ENCODE measurements around the gene GAST.
A peak's percentile ranks its signal among the peaks of the same experiment; 100 is the strongest.

The GAST gene

GRCh38 chr17:41687828-41688640, 24.1 kb upstream of the GAST start:
- TF ChIP-seq TAF1 (IDR thresholded peaks at IDR 0.05; ENCODE audit: borderline replicate concordance, low read depth, low read length) = no peak
- TF ChIP-seq POLR2AphosphoS5 (IDR thresholded peaks at IDR 0.05; ENCODE audit: low read depth, low read length) = no peak
- no peak for TF ChIP-seq POLR2A (IDR thresholded peaks at IDR 0.05; ENCODE audit: low read depth, low read length)
- no peak for FAIRE-seq

GRCh38 chr17:41688641-41689496, 23.3 kb upstream of the GAST start, which contains the start of gene EIF1:
Gene EIF1, plus strand, starts transcription at chr17:41688885. Its CDS starts 154 bp downstream, at chr17:41689039.
- DNase-seq (ENCODE audit: insufficient read length) = peak; percentile 92
- peak; percentile 98 for TF ChIP-seq POLR2A (IDR thresholded peaks at IDR 0.05; ENCODE audit: low read depth, low read length)
- peak; percentile 99 for TF ChIP-seq POLR2AphosphoS5 (IDR thresholded peaks at IDR 0.05; ENCODE audit: low read depth, low read length)
- TF ChIP-seq TAF1 (IDR thresholded peaks at IDR 0.05; ENCODE audit: borderline replicate concordance, low read depth, low read length) = peak; percentile 95
- peak; percentile 99 for FAIRE-seq

More at GRCh38 chr17:41687828-41688640, 24.1 kb upstream of the GAST start:
- no peak for DNase-seq (ENCODE audit: insufficient read length)

DNA sequence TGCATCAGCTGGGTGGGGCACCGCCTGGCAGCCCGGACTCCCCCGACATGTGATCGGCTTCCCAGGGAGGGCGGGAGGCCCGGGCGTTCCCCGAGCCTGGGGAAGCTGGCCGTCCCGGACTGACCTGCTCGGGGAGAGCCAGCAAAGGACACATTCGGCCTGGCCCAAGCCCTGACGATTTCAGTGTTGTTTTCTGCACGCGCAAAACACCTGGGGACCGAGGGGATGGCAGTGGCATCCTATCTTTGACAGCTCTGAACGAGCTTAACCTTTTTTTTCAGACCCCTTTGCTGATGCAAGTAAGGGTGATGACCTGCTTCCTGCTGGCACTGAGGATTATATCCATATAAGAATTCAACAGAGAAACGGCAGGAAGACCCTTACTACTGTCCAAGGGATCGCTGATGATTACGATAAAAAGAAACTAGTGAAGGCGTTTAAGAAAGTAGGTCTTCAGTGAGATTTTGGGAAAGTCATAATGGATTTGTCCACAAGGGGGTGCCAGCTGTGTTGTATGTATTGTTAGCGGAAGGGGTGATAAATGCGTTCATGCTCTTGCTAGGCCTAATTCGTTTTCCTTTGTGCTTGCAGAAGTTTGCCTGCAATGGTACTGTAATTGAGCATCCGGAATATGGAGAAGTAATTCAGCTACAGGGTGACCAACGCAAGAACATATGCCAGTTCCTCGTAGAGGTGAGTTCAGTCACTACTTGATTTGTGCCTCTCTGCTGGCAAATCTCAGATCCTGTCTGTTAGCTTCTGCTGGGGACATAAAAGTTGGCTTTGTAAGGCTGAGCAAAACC, 22.4 kb upstream of the GAST start:
- TF ChIP-seq POLR2A (IDR thresholded peaks at IDR 0.05; ENCODE audit: low read depth, low read length) (no peak), TAF1 (IDR thresholded peaks at IDR 0.05; ENCODE audit: borderline replicate concordance, low read depth, low read length) (no peak), POLR2AphosphoS5 (IDR thresholded peaks at IDR 0.05; ENCODE audit: low read depth, low read length) (no peak)
- no peak for DNase-seq (ENCODE audit: insufficient read length)
- peak; percentile 50 for FAIRE-seq

- TF ChIP-seq POLR2AphosphoS5 (IDR thresholded peaks at IDR 0.05; ENCODE audit: low read depth, low read length) = no peak
- TF ChIP-seq TAF1 (IDR thresholded peaks at IDR 0.05; ENCODE audit: borderline replicate concordance, low read depth, low read length) = no peak
- no peak for TF ChIP-seq POLR2A (IDR thresholded peaks at IDR 0.05; ENCODE audit: low read depth, low read length)
- no peak for FAIRE-seq
- DNase-seq (ENCODE audit: insufficient read length) = no peak
Observed at GRCh38 chr17:41690497-41690896, 21.6 kb upstream of the GAST start.

DNA sequence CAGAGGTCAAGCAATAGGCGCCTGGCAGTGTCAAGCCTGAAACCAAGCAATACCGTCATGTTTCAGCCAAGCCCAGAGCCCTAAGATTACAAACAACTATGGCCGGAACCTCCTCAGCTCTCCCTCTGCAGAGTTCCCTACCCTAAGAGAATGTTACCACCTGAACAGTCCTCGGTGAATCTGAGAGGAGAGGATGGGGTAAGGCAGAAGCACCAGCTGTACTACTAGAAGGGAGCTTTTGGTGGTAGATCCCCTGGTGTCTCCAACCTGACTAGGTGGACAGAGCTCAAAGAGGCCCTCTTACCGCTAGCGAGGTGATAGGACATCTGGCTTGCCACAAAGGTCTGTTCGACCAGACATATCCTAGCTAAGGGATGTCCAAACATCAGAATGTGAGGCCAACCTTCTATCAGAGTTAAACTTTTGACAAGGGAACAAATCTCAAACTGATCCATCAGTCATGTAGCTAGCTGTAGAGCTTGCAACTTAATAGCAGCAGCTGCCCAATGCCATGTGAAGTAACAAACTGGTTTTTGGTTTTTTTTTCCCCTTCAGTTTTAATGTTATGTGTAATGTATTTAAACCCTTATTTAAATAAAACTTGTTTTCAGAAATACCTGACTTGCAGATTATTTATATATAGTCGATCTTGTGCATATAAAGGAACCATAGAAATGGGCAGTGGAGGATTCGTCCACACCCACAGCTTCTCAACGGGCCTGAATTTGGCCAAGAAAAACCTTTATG, 20.9 kb upstream of the GAST start:
- peak; percentile 65 for TF ChIP-seq POLR2A (IDR thresholded peaks at IDR 0.05; ENCODE audit: low read depth, low read length)
- peak; percentile 78; the same call in 1 of the 2 replicates for TF ChIP-seq POLR2AphosphoS5 (IDR thresholded peaks at IDR 0.05; ENCODE audit: low read depth, low read length)
- TF ChIP-seq TAF1 (IDR thresholded peaks at IDR 0.05; ENCODE audit: borderline replicate concordance, low read depth, low read length) = no peak
- FAIRE-seq = no peak

DNA sequence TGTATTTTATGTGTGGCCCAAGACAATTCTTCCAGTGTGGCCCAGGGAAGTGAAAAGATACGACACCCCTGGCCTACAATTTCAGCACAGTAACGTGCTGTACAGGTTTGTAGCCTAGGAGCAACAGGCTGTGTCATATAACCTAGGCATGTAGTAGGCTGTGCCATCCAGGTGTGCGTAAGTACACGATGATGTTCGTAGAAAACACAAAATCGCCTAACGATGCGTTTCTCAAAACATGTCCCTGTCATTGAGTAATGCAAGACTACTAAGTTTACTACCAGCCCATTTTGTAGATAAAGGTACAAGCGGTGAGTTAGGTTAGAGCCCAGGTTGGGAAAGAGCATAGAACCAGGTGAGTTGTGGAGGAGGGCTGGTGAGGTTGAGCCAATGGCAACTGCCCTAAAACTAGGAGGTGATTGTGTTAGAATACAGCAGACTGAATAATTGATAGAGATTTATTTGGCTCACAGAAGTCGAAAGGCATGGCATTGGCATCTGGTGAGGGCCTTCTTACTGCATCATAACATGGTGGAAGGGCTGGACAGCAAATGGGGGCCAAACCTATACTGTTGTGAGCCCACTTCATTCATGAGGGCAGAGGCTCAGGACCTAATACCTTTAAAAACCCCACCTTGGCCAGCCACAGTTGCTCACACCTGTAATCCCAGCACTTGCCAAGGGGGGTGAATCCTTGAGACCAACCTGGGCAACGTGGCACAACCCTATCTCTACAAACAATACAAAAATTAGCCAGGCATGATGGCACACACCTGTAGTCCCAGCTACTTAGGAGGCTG, 19.2 kb upstream of the GAST start:
- no peak for DNase-seq (ENCODE audit: insufficient read length)
- TF ChIP-seq TAF1 (IDR thresholded peaks at IDR 0.05; ENCODE audit: borderline replicate concordance, low read depth, low read length) = no peak
- TF ChIP-seq POLR2A (IDR thresholded peaks at IDR 0.05; ENCODE audit: low read depth, low read length) = no peak
- TF ChIP-seq POLR2AphosphoS5 (IDR thresholded peaks at IDR 0.05; ENCODE audit: low read depth, low read length) = no peak; the same call in 1 of the 2 replicates
- no peak for FAIRE-seq

More for the DNA sequence above, 20.9 kb upstream of the GAST start:
- no peak for DNase-seq (ENCODE audit: insufficient read length)

DNA sequence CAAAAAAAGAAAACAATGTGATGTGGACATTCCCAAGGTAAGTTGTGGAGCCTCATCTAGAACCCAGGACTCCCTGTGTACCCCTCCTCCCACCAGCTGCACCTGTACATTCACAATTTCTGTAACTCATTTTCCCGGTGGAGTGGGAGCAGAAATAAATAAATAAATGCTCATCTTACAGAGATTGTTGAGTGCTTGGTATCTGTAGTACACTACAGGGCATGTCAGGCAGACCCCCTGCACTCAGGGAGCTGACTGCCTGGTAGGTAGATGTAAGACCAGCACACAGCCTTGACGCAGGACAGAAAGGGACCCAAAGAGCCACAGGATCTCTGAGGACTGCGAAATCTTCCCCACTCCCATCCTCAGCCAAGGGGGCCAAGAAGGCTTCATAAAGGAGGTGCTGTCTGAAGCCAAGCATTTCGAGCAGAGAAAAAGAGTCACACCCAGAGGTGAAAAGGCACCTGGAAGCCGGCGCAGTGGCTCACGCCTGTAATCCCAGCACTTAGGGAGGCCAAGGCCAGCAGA, 16.9 kb upstream of the GAST start:
- no peak for FAIRE-seq
- DNase-seq (ENCODE audit: insufficient read length) = no peak
- TF ChIP-seq TAF1 (IDR thresholded peaks at IDR 0.05; ENCODE audit: borderline replicate concordance, low read depth, low read length) (no peak), POLR2A (IDR thresholded peaks at IDR 0.05; ENCODE audit: low read depth, low read length) (no peak), POLR2AphosphoS5 (IDR thresholded peaks at IDR 0.05; ENCODE audit: low read depth, low read length) (no peak)

DNA sequence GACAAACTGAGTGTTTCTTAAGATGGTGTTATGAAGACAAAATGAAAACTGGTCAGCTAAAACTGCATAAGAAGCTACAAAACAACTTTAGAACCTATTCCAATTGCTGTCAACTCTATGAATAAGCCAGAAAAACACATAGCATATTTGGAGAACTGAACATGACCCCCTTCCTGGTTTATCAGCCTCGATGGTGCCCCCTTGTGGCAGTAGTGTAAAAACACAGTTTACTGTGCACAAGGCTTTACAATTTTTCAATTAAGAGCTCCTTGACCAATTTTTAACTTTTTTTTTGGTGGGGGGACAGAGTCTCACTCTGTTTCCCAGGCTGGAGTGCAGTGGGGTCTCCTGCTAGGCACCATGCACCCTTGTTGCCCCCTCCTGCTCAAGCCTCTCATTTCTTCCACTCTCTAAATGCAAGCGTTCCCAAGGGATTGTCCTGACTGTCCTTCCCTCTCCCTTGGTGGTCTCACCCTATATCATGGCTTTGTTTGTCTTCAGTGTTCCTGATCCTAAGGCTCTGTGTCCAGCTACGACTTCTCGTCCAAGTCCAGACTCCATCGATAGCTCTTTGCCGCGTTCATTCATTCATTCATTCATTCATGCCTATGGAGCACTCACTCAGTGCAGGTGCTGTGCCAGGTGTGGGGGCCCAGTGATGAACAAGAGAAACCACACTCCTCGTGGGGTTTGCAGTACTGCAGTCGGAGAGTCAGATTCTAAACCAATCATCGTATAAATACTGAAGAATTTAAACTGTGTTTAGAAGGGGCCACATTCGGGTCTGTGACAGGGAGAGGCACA, 16.0 kb upstream of the GAST start:
- DNase-seq (ENCODE audit: insufficient read length) = peak; percentile 52
- TF ChIP-seq POLR2AphosphoS5 (IDR thresholded peaks at IDR 0.05; ENCODE audit: low read depth, low read length) = no peak
- TF ChIP-seq POLR2A (IDR thresholded peaks at IDR 0.05; ENCODE audit: low read depth, low read length) = no peak
- no peak for TF ChIP-seq TAF1 (IDR thresholded peaks at IDR 0.05; ENCODE audit: borderline replicate concordance, low read depth, low read length)
- peak; percentile 73 for FAIRE-seq

Data from GM12892 (cell line).